ENCODE measurements around the gene RER1.

RER1 gene

GRCh38 chr1:2445162-2445822 is 53.7 kb downstream of the RER1 start:
- Histone ChIP-seq H3K36me3 (ENCODE audit: control insufficient read depth in 1 of 2, insufficient read depth in 2 of 2, low read length in 2 of 2) (no peaks in the 10 kb centered on the region), H2BK5ac (ENCODE audit: low read depth, low read length, poor library complexity) (no peak overlapping the region), H3K79me2 (ENCODE audit: control insufficient read depth, insufficient read depth, low read length, poor library complexity) (no peaks in the 10 kb centered on the region), H3K4ac (ENCODE audit: low read depth, low read length) (no peak overlapping the region), H3K79me1 (ENCODE audit: low read length) (no peaks in the 10 kb centered on the region), H3K9me3 (ENCODE audit: insufficient read depth, low read depth, low read length) (peaks cover 4% of the 10 kb centered on the region), H3K4me1 (ENCODE audit: control insufficient read depth in 1 of 2, insufficient read depth in 2 of 2, low read length in 2 of 2) (no peaks in the 10 kb centered on the region), H3K14ac (ENCODE audit: low read length) (no peak overlapping the region), H3K27me3 (ENCODE audit: insufficient read depth, low read length) (peaks cover 18% of the 10 kb centered on the region), H4K8ac (ENCODE audit: low read depth, low read length) (no peak overlapping the region), H2BK120ac (ENCODE audit: insufficient read depth, low read length, poor library complexity) (no peak overlapping the region), H2BK12ac (ENCODE audit: low read length) (no peak overlapping the region), H4K91ac (ENCODE audit: low read depth, low read length) (no peak overlapping the region), H3K4me2 (ENCODE audit: low read length) (no peak overlapping the region), H3K9ac (ENCODE audit: low read length) (no peak overlapping the region), H2AK5ac (ENCODE audit: low read length) (no peak overlapping the region), H3K27ac (ENCODE audit: low read depth, low read length) (no peak overlapping the region), H3K18ac (ENCODE audit: low read length) (no peak overlapping the region), H2AFZ (ENCODE audit: insufficient read depth, low read length, poor library complexity) (no peak overlapping the region), H3K23ac (ENCODE audit: low read length) (no peak overlapping the region), H4K12ac (ENCODE audit: low read depth, low read length) (no peak overlapping the region), H3K4me3 (ENCODE audit: low read depth, low read length) (no peak overlapping the region)
- WGBS (ENCODE audit: extremely low coverage, insufficient coverage, insufficient read length): no CpG with 5 or more reads among the region's 16 CpGs
- DNase-seq: no peak

DNA sequence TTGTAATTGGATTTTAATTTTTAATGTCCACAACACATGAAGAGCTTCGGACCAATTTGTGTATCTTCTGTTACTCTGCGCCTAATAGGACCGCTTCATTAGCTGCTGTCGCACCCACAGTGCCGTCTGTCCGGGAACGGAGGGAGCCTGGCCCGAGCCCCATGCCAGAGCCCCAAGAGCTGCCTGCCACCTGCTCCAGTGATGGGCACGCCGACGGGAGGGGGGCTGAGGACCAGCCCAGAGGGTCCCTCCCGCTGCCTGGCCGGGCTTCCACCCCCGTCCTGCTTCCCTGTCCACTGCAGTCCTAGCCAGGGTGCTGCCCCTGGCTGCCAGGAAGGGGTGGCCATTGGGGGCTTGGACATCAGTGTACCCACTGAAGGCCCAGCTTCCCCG is 54.2 kb downstream of the RER1 start:
- Histone ChIP-seq H2AK5ac (ENCODE audit: low read length) (no peak overlapping the region), H3K27ac (ENCODE audit: low read depth, low read length) (no peak overlapping the region), H2BK5ac (ENCODE audit: low read depth, low read length, poor library complexity) (no peak overlapping the region), H3K14ac (ENCODE audit: low read length) (no peak overlapping the region), H3K18ac (ENCODE audit: low read length) (no peak overlapping the region), H3K9me3 (ENCODE audit: insufficient read depth, low read depth, low read length) (peaks cover 2% of the 10 kb centered on the region), H3K4me2 (ENCODE audit: low read length) (no peak overlapping the region), H3K9ac (ENCODE audit: low read length) (no peak overlapping the region), H3K4ac (ENCODE audit: low read depth, low read length) (no peak overlapping the region), H2BK12ac (ENCODE audit: low read length) (no peak overlapping the region), H3K79me1 (ENCODE audit: low read length) (no peaks in the 10 kb centered on the region), H3K4me1 (ENCODE audit: control insufficient read depth in 1 of 2, insufficient read depth in 2 of 2, low read length in 2 of 2) (no peaks in the 10 kb centered on the region), H3K4me3 (ENCODE audit: low read depth, low read length) (no peak overlapping the region), H4K12ac (ENCODE audit: low read depth, low read length) (no peak overlapping the region), H3K79me2 (ENCODE audit: control insufficient read depth, insufficient read depth, low read length, poor library complexity) (no peaks in the 10 kb centered on the region), H2AFZ (ENCODE audit: insufficient read depth, low read length, poor library complexity) (no peak overlapping the region), H2BK120ac (ENCODE audit: insufficient read depth, low read length, poor library complexity) (no peak overlapping the region), H4K91ac (ENCODE audit: low read depth, low read length) (no peak overlapping the region), H3K23ac (ENCODE audit: low read length) (no peak overlapping the region), H3K27me3 (ENCODE audit: insufficient read depth, low read length) (peaks cover 18% of the 10 kb centered on the region), H3K36me3 (ENCODE audit: control insufficient read depth in 1 of 2, insufficient read depth in 2 of 2, low read length in 2 of 2) (no peaks in the 10 kb centered on the region), H4K8ac (ENCODE audit: low read depth, low read length) (no peak overlapping the region)
- DNase-seq: no peak
- WGBS (ENCODE audit: extremely low coverage, insufficient coverage, insufficient read length): no CpG with 5 or more reads among the region's 15 CpGs

DNA sequence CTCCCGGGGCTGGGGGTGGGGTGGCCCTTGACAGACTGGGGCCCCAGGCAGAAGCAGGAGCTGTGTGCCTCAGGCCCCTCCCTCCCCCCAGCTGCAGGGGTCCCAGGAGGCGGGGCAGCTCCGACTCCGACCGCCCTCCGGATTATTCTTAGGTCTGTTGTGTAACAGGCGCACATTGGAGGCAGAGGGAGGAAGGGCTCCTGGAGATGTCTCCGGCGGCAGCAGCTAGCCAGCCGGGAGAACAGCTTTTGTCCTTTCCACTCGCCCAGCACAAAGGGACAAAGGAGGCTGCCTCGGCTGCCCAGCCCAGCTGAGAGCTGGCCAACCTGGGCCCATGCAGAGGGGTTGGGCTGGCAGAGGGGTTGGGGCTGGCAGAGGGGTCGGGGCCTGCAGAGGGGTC is 54.8 kb downstream of the RER1 start:
- H4K12ac ChIP-seq (ENCODE audit: low read depth, low read length): no peak overlapping the region
- no peak overlapping the region for H2AK5ac ChIP-seq (ENCODE audit: low read length)
- H3K4me3 ChIP-seq (ENCODE audit: low read depth, low read length): no peak overlapping the region
- no peak overlapping the region for H3K18ac ChIP-seq (ENCODE audit: low read length)
- no peak overlapping the region for H3K27ac ChIP-seq (ENCODE audit: low read depth, low read length)
- no peak overlapping the region for H3K14ac ChIP-seq (ENCODE audit: low read length)
- no peak overlapping the region for H4K8ac ChIP-seq (ENCODE audit: low read depth, low read length)
- H3K9ac ChIP-seq (ENCODE audit: low read length): no peak overlapping the region
- no peak overlapping the region for H2BK120ac ChIP-seq (ENCODE audit: insufficient read depth, low read length, poor library complexity)
- no peaks in the 10 kb centered on the region for H3K36me3 ChIP-seq (ENCODE audit: control insufficient read depth in 1 of 2, insufficient read depth in 2 of 2, low read length in 2 of 2)
- no peak overlapping the region for H4K91ac ChIP-seq (ENCODE audit: low read depth, low read length)
- no peak overlapping the region for H3K4ac ChIP-seq (ENCODE audit: low read depth, low read length)
- no peak overlapping the region for H2BK12ac ChIP-seq (ENCODE audit: low read length)
- H2AFZ ChIP-seq (ENCODE audit: insufficient read depth, low read length, poor library complexity): no peak overlapping the region
- no peak overlapping the region for H3K23ac ChIP-seq (ENCODE audit: low read length)
- no peak overlapping the region for H2BK5ac ChIP-seq (ENCODE audit: low read depth, low read length, poor library complexity)
- no peaks in the 10 kb centered on the region for H3K79me2 ChIP-seq (ENCODE audit: control insufficient read depth, insufficient read depth, low read length, poor library complexity)
- H3K9me3 ChIP-seq (ENCODE audit: insufficient read depth, low read depth, low read length): peaks cover 2% of the 10 kb centered on the region
- peaks cover 18% of the 10 kb centered on the region for H3K27me3 ChIP-seq (ENCODE audit: insufficient read depth, low read length)
- WGBS (ENCODE audit: extremely low coverage, insufficient coverage, insufficient read length): no CpG with 5 or more reads among the region's 13 CpGs
- no peaks in the 10 kb centered on the region for H3K4me1 ChIP-seq (ENCODE audit: control insufficient read depth in 1 of 2, insufficient read depth in 2 of 2, low read length in 2 of 2)
- no peak for DNase-seq
- no peak overlapping the region for H3K4me2 ChIP-seq (ENCODE audit: low read length)
- H3K79me1 ChIP-seq (ENCODE audit: low read length): no peaks in the 10 kb centered on the region

GRCh38 chr1:2446861-2447260 is 55.2 kb downstream of the RER1 start:
- WGBS (ENCODE audit: extremely low coverage, insufficient coverage, insufficient read length): no CpG with 5 or more reads among the region's 9 CpGs
- H3K27me3 ChIP-seq (ENCODE audit: insufficient read depth, low read length): peaks cover 18% of the 10 kb centered on the region
- H3K14ac ChIP-seq (ENCODE audit: low read length): no peak overlapping the region
- H2AFZ ChIP-seq (ENCODE audit: insufficient read depth, low read length, poor library complexity): no peak overlapping the region
- no peak overlapping the region for H2AK5ac ChIP-seq (ENCODE audit: low read length)
- H4K12ac ChIP-seq (ENCODE audit: low read depth, low read length): no peak overlapping the region
- no peak overlapping the region for H4K91ac ChIP-seq (ENCODE audit: low read depth, low read length)
- H3K79me2 ChIP-seq (ENCODE audit: control insufficient read depth, insufficient read depth, low read length, poor library complexity): no peaks in the 10 kb centered on the region
- no peaks in the 10 kb centered on the region for H3K36me3 ChIP-seq (ENCODE audit: control insufficient read depth in 1 of 2, insufficient read depth in 2 of 2, low read length in 2 of 2)
- no peak for DNase-seq
- no peak overlapping the region for H4K8ac ChIP-seq (ENCODE audit: low read depth, low read length)
- H3K9ac ChIP-seq (ENCODE audit: low read length): no peak overlapping the region
- no peak overlapping the region for H2BK5ac ChIP-seq (ENCODE audit: low read depth, low read length, poor library complexity)
- H3K27ac ChIP-seq (ENCODE audit: low read depth, low read length): no peak overlapping the region
- H2BK120ac ChIP-seq (ENCODE audit: insufficient read depth, low read length, poor library complexity): no peak overlapping the region
- no peak overlapping the region for H3K4ac ChIP-seq (ENCODE audit: low read depth, low read length)
- no peak overlapping the region for H3K18ac ChIP-seq (ENCODE audit: low read length)
- H3K9me3 ChIP-seq (ENCODE audit: insufficient read depth, low read depth, low read length): peaks cover 2% of the 10 kb centered on the region
- H3K23ac ChIP-seq (ENCODE audit: low read length): no peak overlapping the region
- H3K79me1 ChIP-seq (ENCODE audit: low read length): no peaks in the 10 kb centered on the region
- no peak overlapping the region for H2BK12ac ChIP-seq (ENCODE audit: low read length)
- H3K4me3 ChIP-seq (ENCODE audit: low read depth, low read length): no peak overlapping the region
- H3K4me2 ChIP-seq (ENCODE audit: low read length): no peak overlapping the region
- H3K4me1 ChIP-seq (ENCODE audit: control insufficient read depth in 1 of 2, insufficient read depth in 2 of 2, low read length in 2 of 2): peaks cover 0 to under 1% of the 10 kb centered on the region in 2 experiments
